ENCODE measurements around the gene NINL.
"Not testable (repeated sequence)": the region's sequence is repeated elsewhere in the genome, so short reads cannot be mapped to it uniquely, and the experiment has no call there.

DNA sequence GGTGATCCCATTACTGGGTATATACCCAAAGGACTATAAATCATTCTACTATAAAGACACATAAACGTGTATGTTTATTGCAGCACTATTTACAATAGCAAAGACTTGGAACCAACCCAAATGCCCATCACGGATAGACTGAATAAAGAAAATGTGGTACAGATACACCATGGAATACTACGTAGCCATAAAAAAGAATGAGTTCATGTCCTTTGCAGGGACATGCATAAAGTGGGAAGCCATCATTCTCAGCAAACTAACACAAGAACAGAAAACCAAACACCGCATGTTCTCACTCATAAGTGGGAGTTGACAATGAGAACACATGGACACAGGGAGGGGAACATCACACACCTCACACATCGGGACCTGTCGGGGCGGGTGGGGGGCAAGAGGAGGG is 1.7 kb downstream of the NINL start:
- TF ChIP-seq, protein P1, sequence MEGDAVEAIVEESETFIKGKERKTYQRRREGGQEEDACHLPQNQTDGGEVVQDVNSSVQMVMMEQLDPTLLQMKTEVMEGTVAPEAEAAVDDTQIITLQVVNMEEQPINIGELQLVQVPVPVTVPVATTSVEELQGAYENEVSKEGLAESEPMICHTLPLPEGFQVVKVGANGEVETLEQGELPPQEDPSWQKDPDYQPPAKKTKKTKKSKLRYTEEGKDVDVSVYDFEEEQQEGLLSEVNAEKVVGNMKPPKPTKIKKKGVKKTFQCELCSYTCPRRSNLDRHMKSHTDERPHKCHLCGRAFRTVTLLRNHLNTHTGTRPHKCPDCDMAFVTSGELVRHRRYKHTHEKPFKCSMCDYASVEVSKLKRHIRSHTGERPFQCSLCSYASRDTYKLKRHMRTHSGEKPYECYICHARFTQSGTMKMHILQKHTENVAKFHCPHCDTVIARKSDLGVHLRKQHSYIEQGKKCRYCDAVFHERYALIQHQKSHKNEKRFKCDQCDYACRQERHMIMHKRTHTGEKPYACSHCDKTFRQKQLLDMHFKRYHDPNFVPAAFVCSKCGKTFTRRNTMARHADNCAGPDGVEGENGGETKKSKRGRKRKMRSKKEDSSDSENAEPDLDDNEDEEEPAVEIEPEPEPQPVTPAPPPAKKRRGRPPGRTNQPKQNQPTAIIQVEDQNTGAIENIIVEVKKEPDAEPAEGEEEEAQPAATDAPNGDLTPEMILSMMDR (optimal IDR thresholded peaks at IDR 0.05 in 1 of 3, IDR thresholded peaks at IDR 0.05 in 1 of 3, conservative IDR thresholded peaks at IDR 0.05 in 1 of 3; ENCODE audit: extremely low read depth in 1 of 3, insufficient read depth in 2 of 3, low read length in 3 of 3): not testable (repeated sequence)
- not testable (repeated sequence) for TF ChIP-seq EZH2 (IDR thresholded peaks at IDR 0.05; ENCODE audit: low read length)
